ENCODE results near the gene EPG5.
A peak's percentile ranks its signal among the peaks of the same experiment; 100 is the strongest.
"Not testable (repeated sequence)": the region's sequence is repeated elsewhere in the genome, so short reads cannot be mapped to it uniquely, and the experiment has no call there.

The EPG5 gene

GRCh38 chr18:45976566-45976965 is 9.4 kb upstream of the EPG5 start:
- no peak for DNase-seq (ENCODE audit: low spot score)

- peak; percentile 78 for DNase-seq (ENCODE audit: low spot score)
Measured at GRCh38 chr18:45974088-45974536, 7.0 kb upstream of the EPG5 start.

GRCh38 chr18:45964913-45965312 is 2.2 kb downstream of the EPG5 start:
- DNase-seq (ENCODE audit: low spot score): not testable (repeated sequence)

- DNase-seq (ENCODE audit: low spot score): no peak
Measured at GRCh38 chr18:45962866-45963265, 4.3 kb downstream of the EPG5 start.

GRCh38 chr18:45962461-45962860 is 4.7 kb downstream of the EPG5 start:
- peak; percentile 13 for DNase-seq (ENCODE audit: low spot score)

- DNase-seq (ENCODE audit: low spot score): not testable (repeated sequence)
Measured at GRCh38 chr18:45959484-45959883, 7.6 kb downstream of the EPG5 start.

GRCh38 chr18:45958730-45959129 is 8.4 kb downstream of the EPG5 start:
- DNase-seq (ENCODE audit: low spot score): no peak

- DNase-seq (ENCODE audit: low spot score): no peak
Measured at GRCh38 chr18:45958027-45958426, 9.1 kb downstream of the EPG5 start.

GRCh38 chr18:45957100-45957499 is 10.0 kb downstream of the EPG5 start:
- DNase-seq (ENCODE audit: low spot score): no peak

GRCh38 chr18:45954070-45954934 is 12.8 kb downstream of the EPG5 start:
- DNase-seq (ENCODE audit: low spot score): no peak

- no peak for DNase-seq (ENCODE audit: low spot score)
Measured at GRCh38 chr18:45951016-45951714, 16.0 kb downstream of the EPG5 start.

GRCh38 chr18:45945669-45946068 is 21.5 kb downstream of the EPG5 start:
- no peak for DNase-seq (ENCODE audit: low spot score)

GRCh38 chr18:45940724-45941123 is 26.4 kb downstream of the EPG5 start:
- DNase-seq (ENCODE audit: low spot score): no peak

- no peak for DNase-seq (ENCODE audit: low spot score)
Measured at GRCh38 chr18:45939236-45939635, 27.9 kb downstream of the EPG5 start.

- DNase-seq (ENCODE audit: low spot score): no peak
Measured at GRCh38 chr18:45938488-45938935, 28.6 kb downstream of the EPG5 start.

- no peak for DNase-seq (ENCODE audit: low spot score)
Measured at GRCh38 chr18:45935591-45936335, 31.4 kb downstream of the EPG5 start.

- DNase-seq (ENCODE audit: low spot score): no peak
Measured at GRCh38 chr18:45932708-45933107, 34.4 kb downstream of the EPG5 start.

GRCh38 chr18:45930963-45931362 is 36.2 kb downstream of the EPG5 start:
- no peak for DNase-seq (ENCODE audit: low spot score)

GRCh38 chr18:45926691-45927090 is 40.4 kb downstream of the EPG5 start:
- DNase-seq (ENCODE audit: low spot score): no peak

- DNase-seq (ENCODE audit: low spot score): no peak
Measured at GRCh38 chr18:45926085-45926484, 41.0 kb downstream of the EPG5 start.

- no peak for DNase-seq (ENCODE audit: low spot score)
Measured at GRCh38 chr18:45923138-45923537, 44.0 kb downstream of the EPG5 start.

GRCh38 chr18:45920367-45920766 is 46.8 kb downstream of the EPG5 start:
- peak; percentile 72 for DNase-seq (ENCODE audit: low spot score)
